ENCODE results near the gene GJA3. TPM values are rescaled to one million over a fixed set of nuclear protein-coding genes. Genes with fewer than 3 reads are reported as not detected.
A peak's percentile ranks its signal among the peaks of the same experiment; 100 is the strongest.

Gene GJA3
- total RNA-seq, 1 donor from 2014 or later, result 0.59 TPM

GRCh38 chr13:20190076-20190475 lies 29.2 kb upstream of the GJA3 start:
- no peaks in the 10 kb centered on the region for H3K79me2 ChIP-seq (ENCODE audit: insufficient read depth, low read length)
- no peak overlapping the region for H2AFZ ChIP-seq (ENCODE audit: low read depth, low read length)
- H3K9ac ChIP-seq (ENCODE audit: low read length), result no peak overlapping the region
- H3K27ac ChIP-seq (ENCODE audit: low read depth, low read length), result no peak overlapping the region
- peak overlapping the region; percentile 18 for H3K4me2 ChIP-seq (ENCODE audit: low read length)
- Mint-ChIP-seq H3K4me1 (ENCODE audit: low read depth, unreplicated experiment) (peaks cover 10% of the 10 kb centered on the region), H3K4me3 (ENCODE audit: unreplicated experiment) (no peak overlapping the region), H3K27ac (ENCODE audit: unreplicated experiment) (no peak overlapping the region), H3K27me3 (ENCODE audit: low read depth, unreplicated experiment) (peaks cover 54% of the 10 kb centered on the region), H3K9me3 (ENCODE audit: unreplicated experiment) (peaks cover 1% of the 10 kb centered on the region), H3K36me3 (ENCODE audit: low read depth, unreplicated experiment) (peaks cover 4% of the 10 kb centered on the region)
- no peaks in the 10 kb centered on the region for H3K36me3 ChIP-seq (ENCODE audit: insufficient read depth, low read length)
- H3K9me3 ChIP-seq (ENCODE audit: insufficient read depth, low read depth, low read length), result no peaks in the 10 kb centered on the region
- DNase-seq (ENCODE audit: low read depth), result no peak
- no peak overlapping the region for H3K4me3 ChIP-seq (ENCODE audit: insufficient read depth, low read depth, low read length)
- peaks cover 19% of the 10 kb centered on the region for H3K4me1 ChIP-seq (ENCODE audit: insufficient read depth, low read length)
- no peaks in the 10 kb centered on the region for H4K20me1 ChIP-seq (ENCODE audit: insufficient read depth, low read length)
- TF ChIP-seq EZH2 (IDR thresholded peaks at IDR 0.05; ENCODE audit: insufficient read depth, low read length) (no peak), CTCF (IDR thresholded peaks at IDR 0.05; ENCODE audit: insufficient read depth, low read depth, low read length) (no peak)
- no peak for FAIRE-seq
- H3K27me3 ChIP-seq (ENCODE audit: insufficient read depth, low read length), result peaks cover 29% of the 10 kb centered on the region

GRCh38 chr13:20188667-20189553 lies 28.1 kb upstream of the GJA3 start:
- H3K4me3 ChIP-seq (ENCODE audit: insufficient read depth, low read depth, low read length), result no peak overlapping the region
- TF ChIP-seq CTCF (IDR thresholded peaks at IDR 0.05; ENCODE audit: insufficient read depth, low read depth, low read length), result no peak
- TF ChIP-seq EZH2 (IDR thresholded peaks at IDR 0.05; ENCODE audit: insufficient read depth, low read length), result no peak
- peaks cover 52% of the 10 kb centered on the region for H3K27me3 Mint-ChIP-seq (ENCODE audit: low read depth, unreplicated experiment)
- no peak overlapping the region for H3K4me2 ChIP-seq (ENCODE audit: low read length)
- H3K27ac Mint-ChIP-seq (ENCODE audit: unreplicated experiment), result no peak overlapping the region
- no peak for FAIRE-seq
- no peaks in the 10 kb centered on the region for H3K9me3 ChIP-seq (ENCODE audit: insufficient read depth, low read depth, low read length)
- H3K9ac ChIP-seq (ENCODE audit: low read length), result no peak overlapping the region
- peaks cover 19% of the 10 kb centered on the region for H3K4me1 ChIP-seq (ENCODE audit: insufficient read depth, low read length)
- no peak for DNase-seq (ENCODE audit: low read depth)
- no peak overlapping the region for H3K27ac ChIP-seq (ENCODE audit: low read depth, low read length)
- H4K20me1 ChIP-seq (ENCODE audit: insufficient read depth, low read length), result no peaks in the 10 kb centered on the region
- peaks cover 4% of the 10 kb centered on the region for H3K36me3 Mint-ChIP-seq (ENCODE audit: low read depth, unreplicated experiment)
- no peaks in the 10 kb centered on the region for H3K79me2 ChIP-seq (ENCODE audit: insufficient read depth, low read length)
- H2AFZ ChIP-seq (ENCODE audit: low read depth, low read length), result no peak overlapping the region
- H3K9me3 Mint-ChIP-seq (ENCODE audit: unreplicated experiment), result no peaks in the 10 kb centered on the region
- H3K4me3 Mint-ChIP-seq (ENCODE audit: unreplicated experiment), result peak overlapping the region; percentile 11
- H3K4me1 Mint-ChIP-seq (ENCODE audit: low read depth, unreplicated experiment), result peaks cover 10% of the 10 kb centered on the region
- no peaks in the 10 kb centered on the region for H3K36me3 ChIP-seq (ENCODE audit: insufficient read depth, low read length)
- H3K27me3 ChIP-seq (ENCODE audit: insufficient read depth, low read length), result peaks cover 21% of the 10 kb centered on the region

GRCh38 chr13:20186771-20187170 lies 25.9 kb upstream of the GJA3 start:
- no peak overlapping the region for H3K27ac ChIP-seq (ENCODE audit: low read depth, low read length)
- no peak overlapping the region for H3K4me3 ChIP-seq (ENCODE audit: insufficient read depth, low read depth, low read length)
- H3K79me2 ChIP-seq (ENCODE audit: insufficient read depth, low read length), result no peaks in the 10 kb centered on the region
- Mint-ChIP-seq H3K36me3 (ENCODE audit: low read depth, unreplicated experiment) (peaks cover 4% of the 10 kb centered on the region), H3K4me1 (ENCODE audit: low read depth, unreplicated experiment) (peaks cover 10% of the 10 kb centered on the region), H3K27ac (ENCODE audit: unreplicated experiment) (no peak overlapping the region), H3K9me3 (ENCODE audit: unreplicated experiment) (no peaks in the 10 kb centered on the region), H3K27me3 (ENCODE audit: low read depth, unreplicated experiment) (peaks cover 42% of the 10 kb centered on the region), H3K4me3 (ENCODE audit: unreplicated experiment) (no peak overlapping the region)
- DNase-seq (ENCODE audit: low read depth), result no peak
- H4K20me1 ChIP-seq (ENCODE audit: insufficient read depth, low read length), result no peaks in the 10 kb centered on the region
- H3K9me3 ChIP-seq (ENCODE audit: insufficient read depth, low read depth, low read length), result no peaks in the 10 kb centered on the region
- TF ChIP-seq CTCF (IDR thresholded peaks at IDR 0.05; ENCODE audit: insufficient read depth, low read depth, low read length) (no peak), EZH2 (IDR thresholded peaks at IDR 0.05; ENCODE audit: insufficient read depth, low read length) (no peak)
- no peak overlapping the region for H3K4me2 ChIP-seq (ENCODE audit: low read length)
- peaks cover 7% of the 10 kb centered on the region for H3K27me3 ChIP-seq (ENCODE audit: insufficient read depth, low read length)
- no peak for FAIRE-seq
- H3K9ac ChIP-seq (ENCODE audit: low read length), result no peak overlapping the region
- H3K36me3 ChIP-seq (ENCODE audit: insufficient read depth, low read length), result no peaks in the 10 kb centered on the region
- H3K4me1 ChIP-seq (ENCODE audit: insufficient read depth, low read length), result peaks cover 13% of the 10 kb centered on the region
- no peak overlapping the region for H2AFZ ChIP-seq (ENCODE audit: low read depth, low read length)

Measured in astrocyte (in vitro differentiated cells and primary cell).